ENCODE data around the gene EXOC1. TPM values are rescaled to one million over a fixed set of nuclear protein-coding genes. Genes with fewer than 3 reads are reported as not detected.

The EXOC1 gene
- polyA plus RNA-seq, 6 donors from 2014 or later, result 1.3 to 15.6 (median 12.3) TPM

DNA sequence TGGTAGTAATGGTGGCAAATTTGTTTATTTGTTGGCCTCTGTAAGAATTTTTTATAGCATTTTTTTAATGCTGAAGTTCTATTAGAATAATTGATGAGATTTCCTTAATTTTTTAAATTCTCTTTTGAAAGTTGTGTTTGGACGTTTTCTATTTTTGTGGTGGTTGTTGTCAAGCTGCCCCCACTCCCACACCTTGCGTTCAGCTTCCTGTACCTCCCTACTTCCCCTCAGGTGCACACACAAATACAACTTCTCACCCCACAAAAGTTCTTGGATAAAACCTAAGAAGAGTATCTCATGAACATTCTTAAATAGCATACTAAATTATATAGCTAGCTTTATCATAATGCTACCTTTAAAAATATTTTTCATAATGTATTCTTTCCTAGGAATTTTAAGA lies 38.7 kb downstream of the EXOC1 start:
- Mint-ChIP-seq H3K36me3 (peaks cover 6 to 23% of the 10 kb centered on the region in 2 donors), H3K4me3 (peak overlapping the region in 3 of 8 donors; percentile 0 to 36 (median 3))
- no peak for ATAC-seq (ENCODE audit: low read depth in 2 of 2)

DNA sequence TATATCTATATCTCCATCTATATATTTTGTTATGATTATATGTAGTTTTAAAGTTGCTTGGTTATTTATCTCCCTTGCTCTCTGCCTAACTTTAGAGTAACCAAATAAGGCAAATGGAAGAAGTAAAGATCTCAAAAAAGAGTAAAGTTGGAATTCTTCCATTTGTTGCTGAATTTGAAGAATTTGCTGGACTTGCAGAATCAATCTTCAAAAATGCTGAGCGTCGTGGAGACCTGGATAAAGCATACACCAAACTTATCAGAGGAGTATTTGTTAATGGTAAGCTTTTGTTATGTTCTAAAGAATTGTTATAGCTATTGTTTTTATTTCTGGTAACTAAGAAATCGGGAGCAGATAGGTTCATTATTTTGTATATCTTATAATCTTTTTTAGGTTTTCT lies 43.2 kb downstream of the EXOC1 start:
- Mint-ChIP-seq H3K4me3 (no peak overlapping the region), H3K27ac (peak overlapping the region in 1 of 6 donors; percentile 49), H3K9me3 (no peaks in the 10 kb centered on the region), H3K4me1 (peaks cover 4 to 9% (median 7%) of the 10 kb centered on the region in 3 donors), H3K36me3 (peaks cover 6 to 14% of the 10 kb centered on the region in 2 donors), H3K27me3 (no peaks in the 10 kb centered on the region)
- no peak for DNase-seq
- no peak for ATAC-seq (ENCODE audit: low read depth in 2 of 2)

More for the DNA sequence above, 38.7 kb downstream of the EXOC1 start:
- Mint-ChIP-seq H3K9me3 (no peaks in the 10 kb centered on the region), H3K4me1 (peaks cover 4 to 19% (median 15%) of the 10 kb centered on the region in 3 donors), H3K27me3 (no peaks in the 10 kb centered on the region), H3K27ac (peak overlapping the region; percentile 57 to 84 (median 66))
- DNase-seq, result no peak

DNA sequence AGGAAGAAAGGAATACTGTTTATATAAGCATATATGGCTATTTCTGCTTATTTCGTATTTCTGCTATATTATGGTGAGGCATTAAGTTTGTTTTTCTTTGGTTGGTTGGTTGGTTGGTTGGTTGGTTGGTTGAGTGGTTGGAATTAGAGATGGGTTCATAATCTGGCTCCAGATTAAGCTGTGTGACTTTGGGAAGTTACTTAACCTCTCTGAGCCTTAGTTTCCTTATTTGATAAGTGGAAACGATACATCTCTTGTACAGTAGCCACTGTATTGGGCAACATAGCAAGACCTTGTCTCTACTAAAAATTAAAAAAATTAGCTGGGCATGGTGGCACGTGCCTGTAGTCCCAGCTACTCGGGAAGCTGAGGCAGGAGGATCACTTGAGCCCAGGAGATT lies 49.2 kb downstream of the EXOC1 start:
- DNase-seq (no peak), ATAC-seq (ENCODE audit: low read depth in 2 of 2) (no peak)
- Mint-ChIP-seq H3K27ac (peak overlapping the region in 5 of 6 donors; percentile 3 to 93 (median 47)), H3K4me1 (peaks cover 0 to 6% (median 0%) of the 10 kb centered on the region in 3 donors), H3K9me3 (no peaks in the 10 kb centered on the region), H3K4me3 (no peak overlapping the region), H3K27me3 (no peaks in the 10 kb centered on the region), H3K36me3 (peaks cover 8 to 11% of the 10 kb centered on the region in 2 donors)

DNA sequence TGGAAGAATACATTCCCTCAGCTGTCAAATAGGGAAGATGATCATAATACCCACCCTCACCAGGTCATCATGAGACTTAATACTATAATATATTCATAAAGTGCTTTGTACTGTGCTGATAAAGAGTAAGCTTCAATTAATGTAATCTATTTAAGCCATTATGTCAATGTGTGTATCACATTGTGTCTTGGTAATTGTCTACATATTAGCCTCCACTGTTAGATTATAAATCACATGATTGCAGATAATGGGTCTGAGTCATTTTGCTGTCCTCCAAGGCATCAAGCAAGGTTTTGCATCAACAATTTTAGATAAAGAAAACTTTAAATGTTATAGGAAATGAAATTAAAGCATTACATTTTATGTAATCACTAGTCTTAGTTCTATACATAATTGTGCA lies 50.1 kb downstream of the EXOC1 start:
- Mint-ChIP-seq H3K27ac (peak overlapping the region in 2 of 6 donors; percentile 15 to 53), H3K27me3 (no peaks in the 10 kb centered on the region), H3K4me1 (peaks cover 0 to 7% (median 0%) of the 10 kb centered on the region in 3 donors), H3K9me3 (no peaks in the 10 kb centered on the region), H3K36me3 (peaks cover 8 to 11% of the 10 kb centered on the region in 2 donors), H3K4me3 (no peak overlapping the region)
- DNase-seq, result no peak
- ATAC-seq (ENCODE audit: low read depth in 2 of 2), result no peak

DNA sequence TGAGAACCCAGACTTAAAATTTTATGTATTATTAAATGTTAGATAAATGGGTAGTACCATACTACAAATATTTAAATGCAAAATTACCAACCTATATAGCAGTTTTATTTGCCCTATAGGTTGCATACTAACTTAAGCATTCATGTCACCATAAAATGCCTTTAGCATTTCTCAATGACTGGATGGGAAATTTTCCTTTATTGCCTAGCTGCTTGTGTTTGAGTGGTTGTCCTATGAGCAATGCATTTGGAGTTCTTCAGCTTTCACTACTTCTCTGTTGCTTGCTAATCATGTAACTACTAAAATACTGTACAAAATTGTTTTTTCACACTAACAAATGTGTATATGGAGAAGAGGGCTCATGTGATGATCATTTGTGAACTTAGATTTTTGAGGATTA lies 51.1 kb downstream of the EXOC1 start:
- H3K4me3 Mint-ChIP-seq, result no peak overlapping the region
- ATAC-seq (ENCODE audit: low read depth in 2 of 2) (no peak), DNase-seq (no peak)
- H3K27ac Mint-ChIP-seq, result peak overlapping the region in 1 of 6 donors; percentile 47
- H3K36me3 Mint-ChIP-seq, result peaks cover 8 to 11% of the 10 kb centered on the region in 2 donors
- peaks cover 0 to 7% (median 0%) of the 10 kb centered on the region in 3 donors for H3K4me1 Mint-ChIP-seq
- no peaks in the 10 kb centered on the region for H3K27me3 Mint-ChIP-seq
- peaks cover 0 to 4% (median 0%) of the 10 kb centered on the region in 7 donors for H3K9me3 Mint-ChIP-seq

DNA sequence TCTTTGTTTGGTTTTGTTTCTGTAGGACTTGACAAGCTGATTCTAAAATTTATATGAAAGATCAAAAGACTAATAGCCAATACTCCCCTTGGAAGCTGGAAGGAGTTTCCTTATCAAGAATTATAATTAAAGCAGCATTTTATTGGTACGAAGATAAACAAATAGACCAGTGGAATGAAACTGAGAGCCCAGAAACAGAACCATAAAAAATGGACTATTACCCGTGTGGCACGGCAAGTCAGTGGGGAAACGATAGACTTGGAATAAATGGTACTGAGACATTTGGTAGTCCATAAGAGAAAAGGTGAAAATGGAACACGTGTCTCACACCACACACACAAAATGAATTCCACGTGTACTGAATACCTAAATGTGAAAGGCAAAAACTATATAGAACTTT lies 52.9 kb downstream of the EXOC1 start:
- DNase-seq, result no peak
- H3K27me3 Mint-ChIP-seq, result no peaks in the 10 kb centered on the region
- no peak for ATAC-seq (ENCODE audit: low read depth in 2 of 2)
- H3K9me3 Mint-ChIP-seq, result peaks cover 0 to 4% (median 0%) of the 10 kb centered on the region in 7 donors
- peaks cover 0 to 7% (median 0%) of the 10 kb centered on the region in 3 donors for H3K4me1 Mint-ChIP-seq
- H3K4me3 Mint-ChIP-seq, result no peak overlapping the region
- H3K36me3 Mint-ChIP-seq, result peaks cover 6 to 8% of the 10 kb centered on the region in 2 donors
- H3K27ac Mint-ChIP-seq, result peak overlapping the region in 1 of 6 donors; percentile 52

DNA sequence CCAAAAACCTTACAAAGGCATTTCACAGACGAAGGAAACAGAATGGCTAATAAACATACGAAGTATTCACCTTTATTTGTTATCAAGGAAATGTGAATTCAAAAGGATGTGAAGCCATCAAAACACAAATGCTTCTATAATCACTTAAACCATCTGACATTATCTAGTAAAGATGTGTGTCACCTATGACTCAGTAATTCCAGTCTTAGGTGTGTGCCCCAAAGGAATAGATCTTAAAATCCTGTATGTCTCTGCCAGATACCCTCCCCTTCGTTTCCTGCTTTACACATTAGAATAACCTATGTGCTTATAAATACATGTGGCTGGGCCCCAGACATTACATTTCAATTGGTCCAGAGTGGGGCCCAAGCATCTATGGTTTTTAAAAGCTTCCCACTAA lies 53.5 kb downstream of the EXOC1 start:
- Mint-ChIP-seq H3K27me3 (no peaks in the 10 kb centered on the region), H3K4me3 (no peak overlapping the region), H3K9me3 (peaks cover 0 to 4% (median 0%) of the 10 kb centered on the region in 7 donors), H3K4me1 (peaks cover 0 to 7% (median 0%) of the 10 kb centered on the region in 3 donors), H3K36me3 (peaks cover 6 to 8% of the 10 kb centered on the region in 2 donors), H3K27ac (peak overlapping the region in 1 of 6 donors; percentile 13)
- DNase-seq, result no peak
- no peak for ATAC-seq (ENCODE audit: low read depth in 2 of 2)

DNA sequence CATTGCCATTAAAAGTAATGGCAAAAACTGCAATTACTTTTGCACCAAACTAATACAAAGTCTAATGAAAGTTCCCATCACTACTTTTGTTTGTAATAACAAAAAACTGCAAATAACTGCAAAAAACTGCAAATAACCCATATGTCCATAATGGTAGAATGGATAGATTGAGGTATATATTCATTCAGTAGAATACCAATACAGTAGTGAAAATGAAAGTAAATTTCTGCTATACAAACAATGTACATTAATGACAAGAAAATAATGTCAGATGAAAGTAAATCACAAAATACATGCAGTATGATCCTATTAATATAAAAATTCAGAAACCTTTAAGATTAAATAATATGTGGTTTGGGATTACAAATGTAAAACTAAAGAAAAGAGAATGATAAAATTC lies 54.0 kb downstream of the EXOC1 start:
- no peak for ATAC-seq (ENCODE audit: low read depth in 2 of 2)
- no peaks in the 10 kb centered on the region for H3K27me3 Mint-ChIP-seq
- H3K9me3 Mint-ChIP-seq, result peaks cover 0 to 4% (median 0%) of the 10 kb centered on the region in 7 donors

DNA sequence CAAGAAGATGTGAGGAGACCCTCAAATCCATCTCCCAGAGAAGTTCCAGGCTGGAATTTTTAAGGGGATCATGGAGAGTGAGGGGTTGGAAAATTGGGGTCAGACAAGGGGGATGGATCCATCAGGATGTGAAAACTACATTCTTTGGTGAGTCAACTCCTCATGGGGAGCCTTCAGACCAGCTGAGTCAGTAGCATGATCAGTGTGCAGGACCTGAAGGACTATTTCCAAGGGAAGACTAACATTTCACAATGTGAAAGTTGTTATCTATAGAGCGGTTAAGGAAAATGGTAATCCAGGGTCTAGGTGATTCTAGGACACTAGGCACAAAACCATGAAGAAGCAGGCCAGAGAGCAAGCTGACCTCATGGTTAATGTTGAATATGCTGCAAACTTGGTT lies 56.7 kb downstream of the EXOC1 start:
- DNase-seq (no peak), ATAC-seq (ENCODE audit: low read depth in 2 of 2) (no peak)
- H3K27ac Mint-ChIP-seq, result peak overlapping the region in 1 of 6 donors; percentile 85
- no peaks in the 10 kb centered on the region for H3K27me3 Mint-ChIP-seq
- peaks cover 0 to 7% (median 0%) of the 10 kb centered on the region in 3 donors for H3K4me1 Mint-ChIP-seq
- no peak overlapping the region for H3K4me3 Mint-ChIP-seq
- no peaks in the 10 kb centered on the region for H3K36me3 Mint-ChIP-seq
- H3K9me3 Mint-ChIP-seq, result peaks cover 0 to 4% (median 0%) of the 10 kb centered on the region in 7 donors

More for the DNA sequence above, 54.0 kb downstream of the EXOC1 start:
- Mint-ChIP-seq H3K27ac (peak overlapping the region in 1 of 6 donors; percentile 79), H3K4me1 (peaks cover 0 to 7% (median 0%) of the 10 kb centered on the region in 3 donors), H3K4me3 (no peak overlapping the region), H3K36me3 (peaks cover 2 to 4% of the 10 kb centered on the region in 2 donors)
- DNase-seq, result no peak

DNA sequence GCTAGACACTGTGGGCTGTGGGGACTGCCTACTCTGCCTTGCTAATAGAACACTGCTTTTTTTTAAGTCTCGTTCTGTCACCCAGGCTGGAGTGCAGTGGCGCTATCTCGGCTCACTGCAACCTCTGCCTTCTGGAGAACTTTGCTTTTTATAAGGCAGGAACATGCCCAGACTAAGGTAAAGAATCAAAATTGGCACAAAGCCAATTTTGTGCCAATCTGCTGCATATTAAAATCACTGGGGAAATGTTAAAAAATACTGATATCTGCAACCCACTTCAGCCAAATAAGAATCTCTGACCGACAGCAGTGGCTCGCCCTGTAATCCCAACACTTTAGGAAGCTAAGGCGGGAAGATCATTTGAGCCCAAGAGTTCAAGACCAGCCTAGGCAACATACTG lies 58.8 kb downstream of the EXOC1 start:
- Mint-ChIP-seq H3K27me3 (no peaks in the 10 kb centered on the region), H3K4me1 (peaks cover 0 to 5% (median 0%) of the 10 kb centered on the region in 3 donors), H3K9me3 (peaks cover 0 to 4% (median 0%) of the 10 kb centered on the region in 7 donors), H3K4me3 (no peak overlapping the region), H3K27ac (no peak overlapping the region), H3K36me3 (no peaks in the 10 kb centered on the region)
- DNase-seq (no peak), ATAC-seq (ENCODE audit: low read depth in 2 of 2) (no peak)

DNA sequence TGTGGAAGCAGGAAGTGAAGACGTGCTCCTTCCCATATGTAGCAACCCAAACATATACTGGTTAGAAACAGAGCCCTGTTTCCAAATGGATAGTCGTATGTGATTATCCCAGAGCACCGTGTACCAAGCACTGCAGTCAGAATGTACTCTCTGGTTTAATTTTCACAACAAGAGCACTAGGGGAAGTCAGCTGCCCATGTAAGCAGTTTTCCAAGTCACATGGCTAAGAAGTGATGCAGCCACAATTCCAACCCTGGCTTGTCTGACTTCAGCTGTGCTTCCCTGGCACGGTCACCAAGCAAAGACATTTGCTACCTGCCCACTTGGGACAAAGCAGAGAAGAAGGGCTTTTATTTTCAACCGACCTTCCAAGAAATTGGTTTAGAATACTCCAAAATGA lies 67.1 kb downstream of the EXOC1 start:
- H3K36me3 Mint-ChIP-seq, result peaks cover 0 to 9% of the 10 kb centered on the region in 2 donors
- DNase-seq (no peak), ATAC-seq (ENCODE audit: low read depth in 2 of 2) (no peak)
- H3K4me3 Mint-ChIP-seq, result no peak overlapping the region
- no peaks in the 10 kb centered on the region for H3K27me3 Mint-ChIP-seq
- peaks cover 0 to 5% (median 0%) of the 10 kb centered on the region in 3 donors for H3K4me1 Mint-ChIP-seq
- peaks cover 0 to 4% (median 0%) of the 10 kb centered on the region in 7 donors for H3K9me3 Mint-ChIP-seq
- H3K27ac Mint-ChIP-seq, result peak overlapping the region in 1 of 6 donors; percentile 14

DNA sequence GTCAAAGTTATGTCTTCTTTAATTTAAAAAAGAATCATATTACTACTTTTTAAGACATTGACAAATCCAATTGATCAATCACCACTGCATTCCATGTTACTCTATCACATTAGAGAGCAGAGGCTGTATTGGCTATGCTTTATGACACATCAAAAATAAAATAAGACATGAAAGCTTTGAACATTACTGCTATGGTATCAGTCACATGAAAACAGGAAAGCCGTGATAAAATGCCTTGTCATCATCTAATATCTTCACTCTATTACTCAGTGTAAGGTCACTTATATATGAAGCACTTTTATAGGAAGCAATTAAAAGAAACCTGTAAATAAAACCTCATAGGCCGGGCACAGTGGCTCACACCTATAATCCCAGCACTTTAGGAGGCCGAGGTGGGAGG lies 67.6 kb downstream of the EXOC1 start:
- DNase-seq (no peak), ATAC-seq (ENCODE audit: low read depth in 2 of 2) (no peak)
- H3K9me3 Mint-ChIP-seq, result peaks cover 0 to 4% (median 0%) of the 10 kb centered on the region in 7 donors
- no peaks in the 10 kb centered on the region for H3K27me3 Mint-ChIP-seq
- H3K36me3 Mint-ChIP-seq, result peaks cover 0 to 9% of the 10 kb centered on the region in 2 donors
- H3K27ac Mint-ChIP-seq, result peak overlapping the region in 2 of 6 donors; percentile 32 to 63
- peaks cover 0 to 5% (median under 1%) of the 10 kb centered on the region in 3 donors for H3K4me1 Mint-ChIP-seq
- H3K4me3 Mint-ChIP-seq, result no peak overlapping the region

DNA sequence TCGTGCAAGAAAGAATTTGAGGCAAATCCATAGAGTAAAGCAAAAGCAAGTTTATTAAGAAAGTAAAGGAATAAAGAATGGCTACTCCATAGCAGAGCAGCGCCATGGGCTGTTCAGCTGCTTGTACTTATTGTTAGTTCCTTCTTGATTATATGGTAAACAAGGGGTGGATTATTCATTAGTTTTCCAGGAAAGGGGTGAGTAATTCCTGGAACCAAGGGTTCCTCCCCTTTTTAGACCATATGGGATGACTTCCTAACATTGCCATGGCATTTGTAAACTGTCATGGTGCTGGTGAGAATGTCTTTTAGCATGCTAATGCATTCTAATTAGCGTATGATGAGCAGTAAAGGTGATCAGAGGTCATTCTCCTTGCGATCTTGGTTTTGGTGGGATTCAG lies 71.8 kb downstream of the EXOC1 start:
- Mint-ChIP-seq H3K4me1 (peaks cover 0 to 13% (median 11%) of the 10 kb centered on the region in 3 donors), H3K4me3 (no peak overlapping the region), H3K36me3 (no peaks in the 10 kb centered on the region), H3K27me3 (no peaks in the 10 kb centered on the region), H3K9me3 (no peaks in the 10 kb centered on the region), H3K27ac (no peak overlapping the region)
- no peak for DNase-seq
- ATAC-seq (ENCODE audit: low read depth in 2 of 2), result no peak

DNA sequence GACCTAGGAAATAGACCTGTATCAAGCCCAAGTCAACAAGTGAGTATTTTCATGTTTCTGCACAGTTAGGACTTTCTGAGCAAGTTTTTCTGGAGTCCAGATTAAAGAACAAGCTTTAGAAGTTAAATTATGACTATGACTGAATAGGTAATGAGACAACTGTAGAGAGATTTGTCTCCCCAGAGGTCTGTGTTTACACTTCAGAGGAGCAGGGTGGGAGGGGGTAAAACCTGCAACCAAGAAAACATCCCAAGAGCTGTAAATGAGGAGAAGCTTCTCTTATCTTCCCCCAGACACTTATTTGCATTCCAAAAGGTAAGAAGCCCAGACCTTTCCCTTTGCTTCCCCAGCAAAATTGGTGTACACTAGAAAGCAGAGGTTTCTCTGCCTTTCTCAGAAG lies 73.2 kb downstream of the EXOC1 start:
- no peak for ATAC-seq (ENCODE audit: low read depth in 2 of 2)
- H3K27ac Mint-ChIP-seq, result peak overlapping the region in 4 of 6 donors; percentile 42 to 88 (median 66)
- DNase-seq, result no peak

More for the DNA sequence above, 73.2 kb downstream of the EXOC1 start:
- H3K4me3 Mint-ChIP-seq, result no peak overlapping the region
- H3K4me1 Mint-ChIP-seq, result peaks cover 4 to 20% (median 11%) of the 10 kb centered on the region in 3 donors
- no peaks in the 10 kb centered on the region for H3K27me3 Mint-ChIP-seq
- no peaks in the 10 kb centered on the region for H3K36me3 Mint-ChIP-seq
- no peaks in the 10 kb centered on the region for H3K9me3 Mint-ChIP-seq
